GM18508 (cell line): Measurements from ENCODE around the gene DNAH5.

Experiments
- ATAC-seq: cut with Tn5 transposase; IDR thresholded peaks from one replicate; pipeline ENCODE4 v1.9.1; 2021; ENCODE audit warnings: moderate number of reproducible peaks; ENCODE audit not compliant: insufficient read depth, unreplicated experiment

Gene DNAH5

GRCh38 chr5:13643734-13644133 lies 300.8 kb downstream of the DNAH5 start:
- ATAC-seq, result no peak

- ATAC-seq, result no peak
Observed at GRCh38 chr5:13643196-13643595, 301.3 kb downstream of the DNAH5 start.
